ENCODE results near the gene GNA14.

GNA14 gene

DNA sequence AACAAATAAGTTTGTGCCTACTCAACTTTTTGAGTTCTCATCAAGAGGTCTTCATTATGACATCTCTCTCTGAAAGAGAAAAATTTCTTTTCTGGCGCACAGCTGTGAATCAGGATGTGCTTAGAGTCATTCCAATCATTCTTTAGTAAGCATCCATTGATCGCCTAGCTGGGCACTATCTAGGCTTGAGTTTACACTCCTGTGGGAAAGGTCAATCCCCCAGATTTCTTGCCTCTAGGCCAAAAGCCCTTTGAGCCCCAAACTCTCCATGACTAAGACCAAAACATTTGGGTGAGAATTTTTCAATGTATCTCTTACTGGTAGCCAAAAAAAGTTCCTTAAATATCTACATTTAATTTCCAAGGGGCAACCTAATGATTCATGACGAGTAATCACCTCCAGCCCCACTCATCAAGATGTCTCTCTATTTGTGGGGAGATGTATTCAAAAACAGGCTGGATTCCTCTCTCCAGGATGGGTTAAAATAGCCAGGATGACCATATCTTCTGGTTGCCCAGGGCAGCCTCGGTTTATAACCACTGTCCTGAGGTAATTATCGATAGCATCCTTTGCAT is 101.7 kb downstream of the GNA14 start:
- DNase-seq (ENCODE audit: low read depth) = no peak
- H3K4me3 ChIP-seq (ENCODE audit: low read depth, low read length) = no peak overlapping the region

DNA sequence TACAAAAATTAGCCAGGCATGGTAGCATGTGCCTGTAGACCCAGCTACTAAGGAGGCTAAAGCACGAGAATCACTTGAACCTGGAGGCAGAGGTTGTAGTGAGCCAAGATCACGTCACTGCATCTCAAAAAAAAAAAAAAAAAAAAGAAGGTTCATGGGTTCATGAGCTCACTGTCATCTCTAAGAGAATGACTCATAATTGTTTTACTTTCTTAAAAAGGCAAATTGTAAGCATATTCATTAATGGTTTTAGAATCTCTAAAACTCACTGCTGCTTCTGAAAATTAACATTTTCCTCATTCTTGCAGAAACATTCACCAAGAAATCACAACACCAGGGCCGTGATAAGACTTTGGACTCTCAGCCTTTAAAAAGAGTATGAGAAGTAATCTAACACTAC is 103.6 kb downstream of the GNA14 start:
- H3K4me3 ChIP-seq (ENCODE audit: low read depth, low read length) = no peak overlapping the region
- DNase-seq (ENCODE audit: low read depth) = no peak

DNA sequence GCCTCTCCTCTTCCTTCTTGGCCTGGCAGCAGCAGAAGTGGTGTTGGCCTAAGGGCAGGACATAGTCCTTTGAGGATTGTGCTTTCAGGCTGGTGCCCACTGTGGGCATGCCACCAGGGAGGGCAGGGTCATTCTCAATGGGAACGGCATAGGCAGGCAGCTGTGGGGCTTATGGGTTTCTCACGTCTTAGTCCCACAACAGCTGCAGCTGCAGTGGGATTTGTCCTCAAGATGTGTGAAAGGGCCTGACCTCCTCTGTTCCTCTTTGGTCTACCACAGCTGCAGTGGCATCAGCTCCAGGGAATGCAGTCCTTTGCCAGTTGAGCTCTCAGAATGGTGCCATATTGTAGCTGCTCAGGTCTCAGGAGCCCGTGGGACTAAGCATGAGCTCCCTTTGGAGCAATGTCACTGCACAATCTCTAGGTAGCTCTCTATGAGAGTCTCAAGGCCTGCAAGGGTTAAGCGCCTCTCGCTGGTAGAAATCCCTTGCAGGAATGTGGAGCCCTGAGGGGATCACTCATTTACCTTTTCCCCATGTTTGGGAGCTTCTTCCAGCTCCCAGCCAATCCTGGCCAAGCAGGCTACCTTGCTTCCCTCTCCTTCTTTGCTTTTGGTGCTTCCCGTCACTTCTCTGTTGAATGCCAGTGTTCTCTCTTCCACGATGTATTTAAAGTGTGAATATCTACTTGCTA is 104.8 kb downstream of the GNA14 start:
- H3K4me3 ChIP-seq (ENCODE audit: low read depth, low read length) = no peak overlapping the region
- DNase-seq (ENCODE audit: low read depth) = no peak

DNA sequence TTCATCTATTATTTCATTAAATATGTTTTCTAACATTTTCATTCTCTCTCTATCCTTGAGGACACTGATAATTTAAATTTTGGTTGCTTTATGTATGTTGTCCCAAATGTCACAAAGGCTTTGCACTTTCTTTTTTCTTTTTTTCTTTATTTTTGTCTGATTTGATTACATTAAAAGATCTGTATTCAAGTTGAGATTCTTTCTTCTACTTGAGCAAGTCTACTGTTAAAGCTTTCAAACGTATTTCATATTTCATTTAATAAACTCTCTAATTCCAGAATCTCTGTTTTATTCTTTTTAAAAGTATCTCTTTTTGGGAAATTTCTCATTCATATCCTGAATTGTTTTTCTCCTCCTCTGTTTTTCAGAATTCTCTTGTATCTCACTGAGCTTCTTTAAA is 106.5 kb downstream of the GNA14 start:
- no peak overlapping the region for H3K4me3 ChIP-seq (ENCODE audit: low read depth, low read length)
- DNase-seq (ENCODE audit: low read depth) = no peak

GRCh38 chr9:77541055-77541454 is 107.1 kb downstream of the GNA14 start:
- H3K4me3 ChIP-seq (ENCODE audit: low read depth, low read length) = no peak overlapping the region
- no peak for DNase-seq (ENCODE audit: low read depth)

- no peak for DNase-seq (ENCODE audit: low read depth)
- H3K4me3 ChIP-seq (ENCODE audit: low read depth, low read length) = no peak overlapping the region
Observed at GRCh38 chr9:77534376-77535057, 113.6 kb downstream of the GNA14 start.

- H3K4me3 ChIP-seq (ENCODE audit: low read depth, low read length) = no peak overlapping the region
- no peak for DNase-seq (ENCODE audit: low read depth)
Observed at GRCh38 chr9:77533671-77534070, 114.5 kb downstream of the GNA14 start.

GRCh38 chr9:77532607-77533006 is 115.5 kb downstream of the GNA14 start:
- H3K4me3 ChIP-seq (ENCODE audit: low read depth, low read length) = no peak overlapping the region
- DNase-seq (ENCODE audit: low read depth) = no peak

GRCh38 chr9:77531400-77531799 is 116.7 kb downstream of the GNA14 start:
- no peak overlapping the region for H3K4me3 ChIP-seq (ENCODE audit: low read depth, low read length)
- no peak for DNase-seq (ENCODE audit: low read depth)

DNA sequence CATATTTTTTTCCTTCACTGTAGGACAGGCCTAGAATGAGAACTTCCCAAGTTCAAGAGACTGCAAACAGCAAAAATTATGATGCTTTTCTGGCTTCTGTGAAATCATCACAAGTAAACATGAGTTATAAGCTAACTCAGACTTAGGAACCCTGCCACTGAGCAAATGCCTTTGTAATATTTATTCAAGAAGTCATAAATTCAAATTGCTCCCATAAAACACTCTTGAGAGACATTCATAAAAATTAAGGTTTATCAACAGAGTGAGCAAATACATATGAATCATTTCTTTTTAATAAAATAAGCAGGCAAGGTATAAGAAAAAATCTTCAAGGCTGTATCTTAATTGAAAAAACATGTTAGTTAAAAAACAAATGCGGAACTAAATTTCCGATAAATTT is 124.2 kb downstream of the GNA14 start:
- DNase-seq (ENCODE audit: low read depth) = no peak
- no peak overlapping the region for H3K4me3 ChIP-seq (ENCODE audit: low read depth, low read length)

GRCh38 chr9:77521091-77521490 is 127.0 kb downstream of the GNA14 start:
- no peak overlapping the region for H3K4me3 ChIP-seq (ENCODE audit: low read depth, low read length)
- DNase-seq (ENCODE audit: low read depth) = no peak

- no peak overlapping the region for H3K4me3 ChIP-seq (ENCODE audit: low read depth, low read length)
- DNase-seq (ENCODE audit: low read depth) = no peak
Observed at GRCh38 chr9:77518688-77519087, 129.4 kb downstream of the GNA14 start.

DNA sequence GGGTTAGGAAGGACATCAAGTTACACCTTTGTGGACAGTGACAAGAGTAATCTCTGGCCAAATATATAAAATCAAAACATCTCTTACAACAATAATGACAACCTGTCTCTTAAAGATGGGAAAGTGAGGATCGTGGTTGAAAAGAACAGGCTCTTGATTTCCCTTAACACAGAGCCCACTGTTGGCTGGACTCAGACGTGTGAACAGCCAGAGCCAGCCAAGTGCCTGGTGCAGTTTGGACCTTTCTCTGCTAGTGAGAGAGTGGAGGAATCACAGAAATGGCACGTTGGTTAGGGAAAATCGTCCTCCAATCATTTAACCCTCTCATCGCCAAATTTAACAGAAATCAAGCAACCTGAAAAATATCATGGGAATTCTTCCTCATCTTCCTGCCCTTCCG is 131.3 kb downstream of the GNA14 start:
- DNase-seq (ENCODE audit: low read depth) = no peak
- no peak overlapping the region for H3K4me3 ChIP-seq (ENCODE audit: low read depth, low read length)

DNA sequence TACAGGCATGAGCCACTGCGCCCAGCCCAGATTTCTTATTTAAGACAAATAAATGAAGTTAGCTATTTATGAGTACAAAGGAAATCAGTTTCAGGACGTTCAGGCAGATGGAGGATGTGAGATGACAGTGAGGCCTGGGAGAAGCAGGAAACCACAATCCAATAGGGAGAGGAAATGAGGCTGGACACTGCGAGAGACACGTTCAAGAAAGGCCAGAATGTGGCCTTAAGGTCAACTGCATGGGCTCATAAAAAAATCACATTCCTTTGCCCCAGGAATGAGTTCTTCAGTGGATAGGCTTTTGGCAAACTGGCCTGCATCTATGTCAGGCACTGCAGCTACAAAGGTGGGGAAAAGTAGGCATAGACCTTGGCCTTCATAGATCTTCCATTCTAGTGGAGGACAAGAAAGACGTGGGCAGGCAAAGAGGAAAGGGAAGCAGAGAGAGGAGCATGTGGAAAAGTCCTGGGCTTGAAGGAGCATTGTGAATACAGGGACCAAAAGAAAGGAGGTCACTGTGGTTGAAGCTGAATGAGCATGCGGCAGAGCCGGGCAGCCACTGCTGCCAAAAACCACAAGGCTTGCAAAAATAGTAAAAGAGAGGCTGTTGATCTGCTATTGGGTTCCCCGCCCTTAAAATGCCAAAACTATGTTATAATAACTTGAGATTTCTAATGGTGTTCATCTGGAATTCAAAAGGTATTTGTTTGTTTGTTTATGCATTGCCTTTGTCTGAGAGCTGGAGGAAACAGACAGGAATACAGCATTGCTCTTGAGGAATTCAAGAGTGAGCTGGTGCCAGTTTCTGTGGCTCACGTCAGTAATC is 133.0 kb downstream of the GNA14 start:
- DNase-seq (ENCODE audit: low read depth) = peak; percentile 43
- H3K4me3 ChIP-seq (ENCODE audit: low read depth, low read length) = no peak overlapping the region

DNA sequence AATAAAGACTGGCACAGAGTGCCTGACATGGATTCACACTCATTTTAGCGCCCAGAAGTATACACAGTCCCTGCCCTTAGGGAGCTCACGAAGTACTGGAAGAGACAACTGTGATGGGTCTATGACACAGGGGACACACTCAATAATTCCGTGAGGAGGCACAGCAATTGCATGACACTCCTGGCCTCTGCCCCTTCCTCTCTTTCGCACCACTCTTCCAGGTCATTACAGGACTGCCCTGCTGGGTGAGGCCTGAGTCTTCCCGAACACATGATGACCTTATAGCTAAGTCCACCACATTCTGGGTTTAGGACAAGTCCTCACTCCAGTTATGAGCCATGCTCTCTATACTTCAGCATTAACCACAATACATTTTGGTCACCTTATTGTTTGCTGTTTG is 134.7 kb downstream of the GNA14 start:
- no peak overlapping the region for H3K4me3 ChIP-seq (ENCODE audit: low read depth, low read length)
- no peak for DNase-seq (ENCODE audit: low read depth)

- H3K4me3 ChIP-seq (ENCODE audit: low read depth, low read length) = no peak overlapping the region
- DNase-seq (ENCODE audit: low read depth) = no peak
Observed at GRCh38 chr9:77512876-77513275, 135.2 kb downstream of the GNA14 start.

DNA sequence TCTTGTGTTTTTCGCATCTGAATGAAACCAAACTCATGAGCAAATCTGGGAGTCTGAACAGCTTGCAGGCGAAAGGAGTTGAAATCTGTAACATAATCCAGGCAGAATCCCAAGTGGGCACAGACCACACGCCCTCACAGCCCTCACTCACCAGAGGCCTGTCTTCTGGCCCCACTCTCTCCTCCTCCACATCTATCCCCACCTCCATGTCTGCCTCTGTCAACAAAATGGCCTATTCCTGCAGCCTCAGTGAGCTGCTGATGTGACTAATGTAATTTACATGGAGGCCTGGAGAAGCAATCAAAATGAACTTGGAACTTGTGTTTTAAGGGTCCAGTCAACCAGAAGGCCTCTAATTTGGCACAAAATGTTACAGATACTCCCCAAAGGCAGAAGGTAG is 136.6 kb downstream of the GNA14 start:
- H3K4me3 ChIP-seq (ENCODE audit: low read depth, low read length) = no peak overlapping the region
- no peak for DNase-seq (ENCODE audit: low read depth)

DNA sequence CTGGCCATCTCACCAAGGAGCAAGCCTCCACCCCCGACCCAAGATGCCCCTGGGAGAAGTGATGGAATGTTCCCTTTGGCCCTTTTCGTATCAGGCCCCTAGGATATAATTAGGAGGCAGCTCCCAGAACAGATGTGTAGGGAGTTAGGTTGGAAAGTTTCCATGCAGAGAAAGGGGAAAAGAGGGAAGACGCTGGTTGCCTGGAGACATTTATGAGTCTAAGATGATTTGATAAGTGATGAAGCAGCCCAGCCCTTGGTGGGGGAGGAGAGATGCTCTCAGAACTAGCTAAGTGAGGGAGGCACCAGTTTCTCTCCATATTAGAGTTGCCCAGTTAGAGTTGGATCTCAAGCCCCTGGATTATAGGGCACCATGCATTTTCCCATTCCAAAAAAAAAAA is 137.5 kb downstream of the GNA14 start:
- H3K4me3 ChIP-seq (ENCODE audit: low read depth, low read length) = no peak overlapping the region
- no peak for DNase-seq (ENCODE audit: low read depth)

GRCh38 chr9:77508396-77508795 is 139.7 kb downstream of the GNA14 start:
- no peak overlapping the region for H3K4me3 ChIP-seq (ENCODE audit: low read depth, low read length)
- DNase-seq (ENCODE audit: low read depth) = no peak

Measured in skeletal muscle cell (primary cell).